Endothelial cell of umbilical vein (primary cell): Measurements from ENCODE around the gene TCEAL4. TPM values are rescaled to one million over a fixed set of nuclear protein-coding genes. Genes with fewer than 3 reads are reported as not detected.

Experiments used
- BruUV-seq: library from RNA; stranded (reverse); fragments of 400-500 nt; replicated peaks from 2 replicates; lab custom pipeline; 2021; lab: Mats Ljungman, UMichigan
- CTCF ChIA-PET: fragments of 300-600, 350-600 bp; sonication (Branson Sonifier 250); formaldehyde crosslinking; loops from one replicate; lab custom pipeline; 2021; ENCODE audit warnings: antibody characterized with exemption, inconsistent platforms; lab: Charles Lee
- POLR2A ChIA-PET: fragments of 300-600, 350-600 bp; sonication (Branson Sonifier 250); formaldehyde crosslinking; loops from one replicate; lab custom pipeline; 2021; ENCODE audit warnings: antibody characterized with exemption, inconsistent platforms; lab: Charles Lee
- DNase-seq: peaks from one replicate; pipeline ENCODE4 v3.0.0-alpha.2; 2011; ENCODE audit warnings: low read depth, low spot score
- FAIRE-seq: peaks from 2 replicates; lab custom pipeline; 2011; peaks lifted over from hg19 to GRCh38; lab: Jason Lieb, UNC
- H2AFZ ChIP-seq: 2 replicates; pipeline ENCODE4 v1.6.0; 2012; ENCODE audit warnings: low read depth, low read length, control low read depth, inconsistent platforms
- H3K27ac ChIP-seq: 2 replicates; pipeline ENCODE4 v1.5.1; 2011; ENCODE audit warnings: low read depth, mild to moderate bottlenecking, control low read depth, low read length, moderate library complexity; ENCODE audit not compliant: insufficient read depth
- H3K27me3 ChIP-seq, 2 experiments: 2 replicates each; pipeline versions ENCODE4 v1.6.0 to v1.6.1; 2011; ENCODE audit warnings: low read length in 2 of 2, mixed read lengths in 1 of 2; ENCODE audit not compliant: control insufficient read depth in 2 of 2, insufficient read depth in 2 of 2
- H3K36me3 ChIP-seq, 2 experiments: 2 replicates in 1 of 2; 3 replicates in 1 of 2; pipeline ENCODE4 v1.5.1; 2011; ENCODE audit warnings: low read length in 2 of 2, mild to moderate bottlenecking in 1 of 2, moderate library complexity in 1 of 2; ENCODE audit not compliant: control insufficient read depth in 2 of 2, insufficient read depth in 2 of 2; ENCODE audit errors: extremely low read depth in 1 of 2
- H3K4me1 ChIP-seq: 3 replicates; pipeline ENCODE4 v1.5.1; 2011; ENCODE audit warnings: mild to moderate bottlenecking, low read length; ENCODE audit not compliant: control insufficient read depth, insufficient read depth; ENCODE audit errors: extremely low read depth
- H3K4me2 ChIP-seq: 2 replicates; pipeline ENCODE4 v1.6.1; 2011; ENCODE audit warnings: low read length, control low read depth, mixed read lengths; ENCODE audit not compliant: insufficient read depth
- H3K4me3 ChIP-seq, 3 experiments: fragments of 200-600 bp in 1 of 3; sonication (generic), shearing (Covaris generic) in 1 of 3; replicated peaks in 1 of 3; 2 replicates each; pipeline ENCODE4 v1.5.1; 2011 to 2016; ENCODE audit warnings: control low read depth in 3 of 3, low read length in 3 of 3, mild to moderate bottlenecking in 2 of 3, inconsistent platforms in 1 of 3, low read depth in 1 of 3, moderate library complexity in 1 of 3; ENCODE audit not compliant: insufficient read depth in 1 of 3
- H3K79me2 ChIP-seq: 2 replicates; pipeline ENCODE4 v1.6.0; 2012; ENCODE audit warnings: low read length, inconsistent platforms; ENCODE audit not compliant: control insufficient read depth, insufficient read depth
- H3K9ac ChIP-seq: replicated peaks from 2 replicates; pipeline ENCODE3; 2011; ENCODE audit warnings: low read length, control low read depth; ENCODE audit not compliant: insufficient read depth; ENCODE audit errors: extremely low read depth
- H3K9me1 ChIP-seq: replicated peaks from 3 replicates; pipeline ENCODE4 v1.6.0; 2011; ENCODE audit warnings: mild to moderate bottlenecking, low read length; ENCODE audit not compliant: control insufficient read depth, insufficient read depth; ENCODE audit errors: extremely low read depth
- H3K9me3 ChIP-seq: replicated peaks from 2 replicates; pipeline ENCODE4 v1.5.1; 2012; ENCODE audit warnings: low read length, inconsistent platforms; ENCODE audit not compliant: control insufficient read depth, insufficient read depth
- H4K20me1 ChIP-seq: replicated peaks from 2 replicates; pipeline ENCODE3; 2011; ENCODE audit warnings: mild to moderate bottlenecking, low read length; ENCODE audit not compliant: control insufficient read depth, insufficient read depth; ENCODE audit errors: extremely low read depth
- CTCF ChIP-seq, 2 donors: IDR thresholded peaks; 1 replicate in 1 of 2; 2 replicates in 1 of 2; pipeline ENCODE4 v1.5.1; 2011; ENCODE audit warnings: low read length in 2 of 2, mild to moderate bottlenecking in 2 of 2, moderate library complexity in 2 of 2, control low read depth in 1 of 2, inconsistent platforms in 1 of 2, low read depth in 1 of 2; ENCODE audit not compliant: insufficient read depth in 1 of 2; ENCODE audit errors: extremely low read depth in 1 of 2
- EZH2 ChIP-seq: IDR thresholded peaks from 2 replicates; pipeline ENCODE4 v1.6.1; 2012; ENCODE audit warnings: borderline replicate concordance, low read depth, mild to moderate bottlenecking, moderate library complexity, low read length, inconsistent platforms; ENCODE audit not compliant: severe bottlenecking
- FOS ChIP-seq: IDR thresholded peaks from 2 replicates; pipeline ENCODE4 v1.6.1; 2011; ENCODE audit warnings: mild to moderate bottlenecking, low read length, moderate library complexity, borderline replicate concordance; ENCODE audit not compliant: insufficient read depth
- GATA2 ChIP-seq: IDR thresholded peaks from 2 replicates; pipeline ENCODE4 v1.7.0; 2011; ENCODE audit warnings: low read depth, mild to moderate bottlenecking, moderate library complexity, mixed read lengths, low read length; ENCODE audit not compliant: insufficient read length, insufficient read depth
- JUN ChIP-seq: IDR thresholded peaks from 2 replicates; pipeline ENCODE4 v1.6.1; 2011; ENCODE audit warnings: borderline replicate concordance, low read depth; ENCODE audit not compliant: insufficient read length, insufficient read depth
- MAX ChIP-seq: IDR thresholded peaks from 2 replicates; pipeline ENCODE4 v1.6.1; 2011; ENCODE audit not compliant: insufficient read depth, insufficient read length
- MYC ChIP-seq: IDR thresholded peaks from one replicate; pipeline ENCODE4 v1.6.1; 2011; ENCODE audit warnings: mild to moderate bottlenecking, low read depth, low read length
- POLR2A ChIP-seq: IDR thresholded peaks from 2 replicates; pipeline ENCODE4 v1.6.1; 2012; ENCODE audit warnings: low read depth, mild to moderate bottlenecking, control low read depth, low read length
- POLR2AphosphoS5 ChIP-seq: IDR thresholded peaks from 2 replicates; pipeline ENCODE4 v1.6.1; 2012; ENCODE audit warnings: low read depth, mild to moderate bottlenecking, control low read depth, low read length, moderate library complexity; ENCODE audit not compliant: insufficient read depth
- dilution Hi-C: fragments of 300-500 bp; cut with MboI; formaldehyde crosslinking; loops from one replicate; pipeline ENCODE4 v1.15.0; 2019; ENCODE audit warnings: low sequenced_read_pairs; ENCODE audit not compliant: extremely low pct_ligation_motif_present
- intact Hi-C: fragments of 100-400 bp; cut with micrococcal nuclease; formaldehyde crosslinking; loops from one replicate; pipeline ENCODE4 v1.10.0; 2022
- polyA plus RNA-seq, 4 experiments: library from polyadenylated mRNA; depleted of rRNA in 3 of 4; stranded (reverse) in 3 of 4; unstranded in 1 of 4; fragments of >200 nt; gene quantifications; 2 replicates each; pipeline versions ENCODE4 v1.2.1 to v1.2.3, GENCODE V29; 2011 to 2012; ENCODE audit warnings: missing spikeins in 1 of 4
- total RNA-seq: library from RNA; stranded (reverse); gene quantifications from 2 replicates; pipeline ENCODE4 v1.2.3, GENCODE V29; 2021

TCEAL4 gene
- total and polyA plus RNA-seq, 2 donors (not counting 3 experiments of a cell fraction or from before 2014, with no cell fraction given), result 16.9 to 74.6 TPM

GRCh38 chrX:103562801-103563200 is 22.5 kb upstream of the TCEAL4 start:
- dilution Hi-C loops, result no loop called here
- intact Hi-C loops, result no loop called here
- TF ChIP-seq POLR2AphosphoS5 (no peak), FOS (peak; percentile 22)
- Histone ChIP-seq H3K4me2 (no peak overlapping the region), H3K79me2 (no peaks in the 10 kb centered on the region), H3K27me3 (no peaks in the 10 kb centered on the region), H3K9me1 (no peaks in the 10 kb centered on the region), H3K4me1 (peaks cover 5% of the 10 kb centered on the region), H3K4me3 (no peak overlapping the region), H4K20me1 (no peaks in the 10 kb centered on the region), H2AFZ (no peak overlapping the region), H3K36me3 (no peaks in the 10 kb centered on the region), H3K9ac (no peak overlapping the region), H3K27ac (no peak overlapping the region), H3K9me3 (no peaks in the 10 kb centered on the region)
- no TSS peak for BruUV-seq
- no peak for FAIRE-seq
- POLR2A ChIA-PET, result no interaction called here
- peak; percentile 1 for DNase-seq
- CTCF ChIA-PET, result interaction anchor here (0.7 to 1.1 kb wide), 2 partner anchors 30 to 67 kb away, joined by 3 read pairs; no protein-coding TSS in a partner anchor

GRCh38 chrX:103565197-103565596 is 20.1 kb upstream of the TCEAL4 start:
- H3K4me2 ChIP-seq, result no peak overlapping the region

More at GRCh38 chrX:103565197-103565596, 20.1 kb upstream of the TCEAL4 start:
- H3K27ac ChIP-seq, result no peak overlapping the region
- H4K20me1 ChIP-seq, result no peaks in the 10 kb centered on the region
- DNase-seq (no peak), FAIRE-seq (no peak)
- BruUV-seq, result no TSS peak
- no peak overlapping the region for H3K9ac ChIP-seq
- POLR2A ChIA-PET, result no interaction called here
- no peaks in the 10 kb centered on the region for H3K9me3 ChIP-seq
- no peaks in the 10 kb centered on the region for H3K9me1 ChIP-seq
- intact Hi-C loops (no loop called here), dilution Hi-C loops (no loop called here)
- no peaks in the 10 kb centered on the region for H3K79me2 ChIP-seq
- peaks cover 5% of the 10 kb centered on the region for H3K4me1 ChIP-seq
- H3K4me3 ChIP-seq, result no peak overlapping the region
- H3K36me3 ChIP-seq, result no peaks in the 10 kb centered on the region
- no peaks in the 10 kb centered on the region for H3K27me3 ChIP-seq
- no peak overlapping the region for H2AFZ ChIP-seq
- CTCF ChIA-PET, result no interaction called here
- TF ChIP-seq GATA2 (no peak), MAX (no peak), FOS (no peak), POLR2AphosphoS5 (no peak), JUN (no peak), MYC (no peak), EZH2 (no peak), POLR2A (no peak), CTCF (IDR thresholded peaks at IDR 0.05; ENCODE audit: extremely low read depth in 1 of 2, insufficient read depth in 1 of 2, low read depth in 1 of 2, low read length in 2 of 2) (no peak)
